GM12801 (cell line): Measurements from ENCODE around the gene CPNE2.

Experiments used
- CTCF ChIP-seq: IDR thresholded peaks from one replicate; pipeline ENCODE4 v1.5.1; 2011; ENCODE audit warnings: control low read depth; ENCODE audit not compliant: insufficient read length; ENCODE audit errors: extremely low read depth

Gene CPNE2

DNA sequence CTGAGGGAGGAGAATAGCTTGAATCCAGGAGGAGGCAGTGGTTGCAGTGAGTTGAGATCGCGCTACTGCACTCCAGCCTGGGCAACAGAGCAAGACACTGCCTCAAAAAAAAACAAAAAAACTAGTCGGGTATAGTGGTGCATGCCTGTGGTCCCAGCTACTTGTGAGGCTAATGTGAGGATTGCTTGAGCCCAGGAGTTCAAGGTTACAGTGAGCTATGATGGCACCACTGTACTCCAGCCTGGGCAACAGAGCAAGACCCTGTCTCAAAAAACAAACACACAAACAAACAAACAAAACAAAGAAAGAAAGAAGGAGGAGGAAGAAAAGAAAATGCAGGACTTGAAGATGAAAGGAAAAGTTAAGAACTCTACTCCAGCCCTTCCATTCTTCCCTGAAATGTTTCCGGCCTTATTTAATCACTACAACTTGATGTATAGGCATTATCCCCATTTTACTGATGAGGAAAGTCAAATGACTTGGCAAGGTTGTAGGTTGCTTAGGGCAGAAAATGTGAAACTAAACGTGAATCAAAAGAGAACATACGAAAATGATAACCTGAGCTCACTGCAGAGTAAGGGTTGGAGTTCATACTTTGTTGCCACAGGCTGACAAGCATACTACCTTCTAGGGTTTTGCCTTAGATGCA is 63.4 kb downstream of the CPNE2 start:
- no peak for TF ChIP-seq CTCF

GRCh38 chr16:57156351-57156703 is 63.9 kb downstream of the CPNE2 start:
- no peak for TF ChIP-seq CTCF

DNA sequence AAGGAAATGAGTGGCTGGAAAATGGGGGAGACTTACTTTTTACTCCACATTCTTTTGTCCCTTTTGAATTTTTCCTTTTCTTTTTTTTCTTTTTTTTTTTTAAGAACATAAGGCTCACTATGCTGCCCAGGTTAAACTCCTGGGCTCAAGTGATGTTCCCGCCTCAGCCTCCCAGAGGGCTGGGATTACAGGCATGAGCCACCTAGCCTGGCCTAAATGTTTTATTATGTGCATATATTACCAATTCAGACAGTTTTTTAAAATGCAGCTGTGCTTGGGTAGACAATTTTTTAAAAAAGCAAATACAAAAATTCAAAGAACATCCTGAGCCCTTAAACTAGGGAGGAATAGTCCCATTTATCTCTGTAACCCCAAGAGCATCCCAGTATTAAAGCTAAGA is 65.2 kb downstream of the CPNE2 start:
- TF ChIP-seq CTCF = no peak

GRCh38 chr16:57159447-57159846 is 67.1 kb downstream of the CPNE2 start:
- TF ChIP-seq CTCF = no peak

DNA sequence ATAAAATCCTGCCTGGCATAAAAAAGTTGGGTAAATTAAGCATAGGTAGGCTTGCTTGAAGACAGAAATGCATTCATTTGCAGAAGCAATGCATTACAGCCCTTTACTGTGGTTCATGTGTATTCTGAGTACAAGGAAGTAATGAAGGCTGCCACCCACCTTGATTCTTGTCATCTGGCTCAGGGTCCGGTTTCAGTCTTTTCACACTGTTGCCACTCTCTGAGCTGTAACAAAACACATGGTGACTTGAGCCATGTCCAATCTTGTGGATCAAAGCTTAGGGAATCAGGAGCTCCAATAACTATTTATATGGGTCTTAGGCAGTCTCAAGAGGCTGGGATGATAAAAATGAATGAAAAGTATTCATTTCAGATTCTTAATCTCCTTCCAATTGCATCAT is 71.5 kb downstream of the CPNE2 start:
- TF ChIP-seq CTCF = no peak

- no peak for TF ChIP-seq CTCF
These were observed 73.1 kb downstream of the CPNE2 start for GRCh38 chr16:57165483-57165882.

DNA sequence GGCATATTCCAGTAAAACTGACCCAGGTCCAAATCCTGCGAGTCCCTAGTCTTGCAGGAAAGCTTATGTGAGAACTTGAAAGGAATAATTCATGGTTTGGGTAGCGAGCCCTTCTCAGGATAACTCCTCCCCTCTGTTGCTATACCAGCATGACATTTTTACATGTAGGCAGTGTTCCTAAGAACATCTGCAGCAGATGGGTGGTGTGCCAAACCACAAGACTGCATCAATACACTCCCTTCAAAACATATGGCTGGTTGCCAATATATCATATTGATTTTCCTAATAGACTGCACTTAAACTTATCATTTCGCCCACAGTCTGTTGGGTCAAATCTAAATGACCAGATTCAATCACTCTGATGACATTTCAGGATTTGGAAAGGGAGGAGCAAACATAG is 73.6 kb downstream of the CPNE2 start:
- no peak for TF ChIP-seq CTCF
